HG03045 (cell line): ENCODE results near the gene HPSE2.
"Not testable (repeated sequence)": the region's sequence is repeated elsewhere in the genome, so short reads cannot be mapped to it uniquely, and the experiment has no call there.

Experiments used
- ATAC-seq: cut with Tn5 transposase; IDR thresholded peaks from one replicate; pipeline ENCODE4 v1.9.1; 2021; ENCODE audit warnings: mild to moderate bottlenecking, moderate library complexity; ENCODE audit not compliant: unreplicated experiment

The HPSE2 gene

DNA sequence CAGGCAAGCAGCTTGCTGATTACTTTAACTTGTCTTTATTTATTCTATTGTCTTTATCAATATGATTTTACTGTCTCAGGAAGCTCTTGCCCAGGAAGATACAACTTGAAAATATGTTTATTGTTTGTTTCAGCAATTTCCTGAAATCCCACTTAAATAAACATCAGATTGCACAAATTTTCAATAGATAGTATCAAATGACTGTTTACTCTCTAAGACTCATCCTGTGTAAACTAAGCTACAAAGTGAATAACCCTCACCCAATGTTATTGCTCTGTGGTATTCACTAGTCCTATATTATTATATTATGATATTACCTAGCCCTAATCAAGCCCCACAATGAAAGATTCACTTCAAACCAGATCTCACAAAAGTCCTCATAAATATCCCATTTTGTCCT is 658.5 kb downstream of the HPSE2 start:
- ATAC-seq = no peak

- no peak for ATAC-seq
Measured at GRCh38 chr10:98576096-98576495, 659.6 kb downstream of the HPSE2 start.

DNA sequence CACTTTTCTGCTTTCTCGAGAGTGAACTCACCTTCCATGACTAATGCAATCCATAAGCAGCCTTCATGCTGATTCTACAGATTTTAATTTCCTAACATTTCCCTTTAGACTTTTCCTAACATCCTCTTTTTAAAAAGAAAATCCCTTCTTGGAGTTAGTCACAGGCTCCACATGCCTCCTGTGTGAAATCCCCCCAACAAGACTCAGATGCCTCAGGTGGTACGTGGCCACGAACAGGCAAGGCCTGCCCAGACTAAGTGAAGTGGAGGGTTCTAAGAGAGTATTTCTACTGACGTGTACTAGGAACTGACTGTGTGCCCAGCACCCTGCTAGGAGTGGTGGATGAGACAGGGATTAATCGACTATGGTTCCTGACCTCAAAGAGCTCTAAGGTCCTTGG is 663.1 kb downstream of the HPSE2 start:
- no peak for ATAC-seq

- ATAC-seq = no peak
Measured at GRCh38 chr10:98570834-98571233, 664.8 kb downstream of the HPSE2 start.

GRCh38 chr10:98569853-98570252 is 665.8 kb downstream of the HPSE2 start:
- no peak for ATAC-seq

GRCh38 chr10:98568551-98568950 is 667.1 kb downstream of the HPSE2 start:
- no peak for ATAC-seq

DNA sequence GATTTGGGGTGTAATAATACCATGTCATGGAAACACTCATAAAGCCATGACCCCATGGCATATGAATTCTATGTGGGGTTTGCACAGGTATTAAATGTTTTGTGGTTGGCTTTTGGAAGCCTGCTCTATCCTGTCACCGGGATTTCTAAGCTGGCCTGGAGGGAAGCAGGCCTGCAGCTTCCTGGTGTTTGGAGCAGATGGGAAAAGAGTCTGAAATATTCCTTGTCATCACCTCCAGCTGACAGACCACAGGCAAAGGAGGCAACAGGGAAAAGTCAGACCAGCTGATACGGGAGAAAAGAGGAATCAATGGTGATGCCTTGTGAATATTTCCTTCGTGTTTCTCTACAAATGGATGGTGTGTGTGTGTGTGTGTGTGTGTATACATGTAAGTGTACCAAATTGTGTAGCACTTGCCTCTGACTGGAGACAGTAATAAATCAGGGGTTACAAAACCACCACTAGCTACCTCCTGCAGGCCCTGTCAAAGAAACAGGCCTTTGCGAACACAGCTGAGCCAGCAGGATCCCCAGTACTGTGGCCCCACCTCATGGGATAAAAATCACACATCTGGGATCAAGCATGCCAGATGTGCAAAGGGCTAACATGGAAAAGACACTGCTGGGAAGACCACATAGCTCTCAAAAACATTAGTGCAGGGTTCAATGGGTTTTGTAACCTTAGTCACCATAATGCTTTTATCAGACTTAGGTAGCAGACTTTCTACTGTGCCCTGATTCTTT is 668.1 kb downstream of the HPSE2 start:
- no peak for ATAC-seq

DNA sequence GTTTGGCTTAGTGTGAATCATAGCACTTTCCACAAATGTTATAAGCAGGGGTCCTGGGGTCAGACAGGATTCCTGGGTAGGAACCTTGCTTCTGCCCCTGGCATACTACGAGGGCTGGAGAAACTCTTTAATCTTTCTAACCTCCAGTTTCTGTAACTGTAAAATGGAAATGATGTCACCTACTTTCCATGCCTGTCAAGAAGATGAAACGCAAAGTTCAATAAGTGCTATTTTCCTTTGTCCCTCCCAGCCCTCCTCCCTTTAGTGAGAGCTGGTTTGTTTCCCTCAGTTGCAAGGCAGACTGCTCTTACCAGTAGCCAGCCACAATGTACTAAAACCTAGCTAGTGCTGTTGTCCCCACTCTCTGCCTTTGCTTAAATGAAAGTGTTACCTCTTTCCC is 671.8 kb downstream of the HPSE2 start:
- ATAC-seq = no peak

DNA sequence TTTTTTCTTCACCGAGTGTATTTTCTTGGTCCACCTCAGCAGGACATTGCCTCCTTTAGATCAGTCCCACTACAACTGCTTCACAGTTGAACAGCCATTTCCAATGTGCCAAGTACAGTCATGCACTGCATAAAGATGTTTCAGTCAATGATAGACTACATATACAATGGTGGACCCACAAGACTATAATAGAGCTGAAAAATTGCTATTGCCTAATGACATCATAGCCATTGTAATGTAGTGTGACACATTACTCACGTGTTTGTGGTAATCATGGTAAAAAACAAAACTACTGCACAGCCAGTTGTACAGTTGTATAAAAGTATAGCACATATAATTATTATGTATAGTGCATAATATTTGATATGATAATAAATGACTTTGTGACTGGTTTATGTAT is 675.1 kb downstream of the HPSE2 start:
- ATAC-seq = no peak

- no peak for ATAC-seq
Measured at GRCh38 chr10:98556061-98556460, 679.6 kb downstream of the HPSE2 start.

DNA sequence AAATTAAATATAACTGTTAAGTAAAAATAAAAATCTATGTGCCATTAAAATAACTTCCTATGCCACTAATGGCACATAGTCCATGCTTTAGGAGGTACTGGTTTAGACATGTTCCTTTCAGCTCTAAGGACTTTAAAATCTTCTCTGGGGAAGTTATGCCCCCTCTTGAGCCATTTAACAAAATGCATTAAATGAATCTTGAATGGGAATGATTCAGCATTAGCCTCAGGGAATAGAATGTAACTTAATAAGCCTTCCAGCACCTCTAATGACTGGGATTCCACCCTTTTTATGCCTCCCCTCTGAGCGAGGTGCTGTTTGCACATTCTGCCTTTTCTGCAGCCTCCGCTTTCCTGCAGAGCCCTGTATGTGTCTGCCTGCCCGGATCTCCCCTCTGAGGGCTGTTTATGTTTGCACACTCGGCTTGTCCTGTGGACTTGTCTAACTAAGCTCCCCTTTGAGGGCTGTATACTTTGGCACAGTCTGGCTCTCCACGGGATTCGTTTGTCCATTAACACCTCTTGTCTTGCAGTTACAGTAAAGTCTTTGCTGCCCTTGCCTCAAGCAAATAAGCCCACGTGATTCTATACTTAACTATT is 680.5 kb downstream of the HPSE2 start:
- ATAC-seq = no peak

- not testable (repeated sequence) for ATAC-seq
Measured at GRCh38 chr10:98541561-98541960, 694.1 kb downstream of the HPSE2 start.

- no peak for ATAC-seq
Measured at GRCh38 chr10:98539578-98539977, 696.1 kb downstream of the HPSE2 start.

DNA sequence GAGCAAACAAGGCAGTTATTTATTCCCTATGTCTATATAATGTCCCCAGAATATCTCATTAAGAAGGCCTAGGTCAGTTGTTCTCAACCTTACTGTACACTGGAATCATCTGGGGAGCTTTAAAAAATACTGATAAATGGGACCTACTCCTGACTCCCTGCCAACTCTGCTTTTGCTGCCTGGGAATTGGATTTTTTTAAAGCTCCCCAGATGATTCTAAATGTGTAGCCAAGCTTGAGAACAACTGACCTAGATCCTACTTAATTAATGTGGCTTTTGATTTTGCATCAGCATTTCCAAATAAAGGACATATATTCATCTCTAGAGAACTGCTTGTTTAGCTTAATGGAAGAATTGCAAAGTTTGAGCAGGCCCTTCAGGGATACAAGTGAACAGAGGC is 697.2 kb downstream of the HPSE2 start:
- ATAC-seq = no peak

DNA sequence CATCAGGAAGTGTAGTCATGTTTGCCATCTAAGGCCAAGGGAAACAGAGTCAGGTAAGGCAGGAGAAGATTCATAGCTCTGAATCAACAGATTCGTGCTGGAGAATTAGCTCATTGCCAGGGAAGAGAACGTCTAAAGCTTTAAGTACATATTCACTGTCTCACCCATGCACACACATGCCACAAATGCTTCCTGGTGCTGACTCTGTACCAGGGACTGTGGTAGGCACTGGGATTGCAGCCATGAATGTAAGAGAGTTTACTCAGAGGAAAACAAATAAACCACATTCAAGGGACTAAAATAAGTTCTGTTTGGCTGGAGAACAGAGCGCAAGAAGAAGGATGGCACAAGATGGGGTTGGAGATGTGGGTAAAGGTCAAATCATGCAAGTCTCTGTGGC is 699.1 kb downstream of the HPSE2 start:
- no peak for ATAC-seq

DNA sequence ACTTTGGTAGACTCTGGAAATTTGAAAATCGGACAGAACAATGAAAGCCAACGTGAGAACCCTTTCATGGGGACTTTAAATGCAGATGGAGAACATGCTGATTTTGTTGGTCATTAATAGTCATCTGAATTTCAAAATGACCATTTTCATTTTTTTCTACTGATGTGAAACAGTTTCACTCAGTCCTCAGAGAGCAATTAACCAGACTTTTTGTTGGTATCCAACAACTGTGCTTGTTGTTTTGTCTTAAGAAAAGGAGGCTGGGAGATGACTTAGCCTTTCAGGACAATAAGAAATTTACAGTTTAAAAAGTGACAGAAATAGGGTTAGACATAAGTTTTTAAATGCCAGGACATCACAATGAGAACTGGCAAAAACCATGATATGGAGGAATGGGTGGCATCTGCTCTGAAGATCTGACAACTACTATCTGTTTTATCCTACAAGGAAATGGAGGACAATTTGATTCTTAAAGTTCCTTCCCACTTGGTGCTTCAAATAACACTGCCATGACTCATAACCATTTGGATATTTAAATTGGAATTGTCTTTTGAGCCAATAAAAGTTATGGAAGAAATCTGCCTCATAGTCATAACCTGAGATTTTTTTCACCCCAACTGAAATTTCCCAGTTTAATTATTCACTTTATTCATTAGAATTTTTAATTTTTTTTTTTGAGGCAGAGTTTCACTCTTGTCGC is 701.8 kb downstream of the HPSE2 start:
- no peak for ATAC-seq

- ATAC-seq = no peak
Measured at GRCh38 chr10:98533241-98533640, 702.4 kb downstream of the HPSE2 start.

DNA sequence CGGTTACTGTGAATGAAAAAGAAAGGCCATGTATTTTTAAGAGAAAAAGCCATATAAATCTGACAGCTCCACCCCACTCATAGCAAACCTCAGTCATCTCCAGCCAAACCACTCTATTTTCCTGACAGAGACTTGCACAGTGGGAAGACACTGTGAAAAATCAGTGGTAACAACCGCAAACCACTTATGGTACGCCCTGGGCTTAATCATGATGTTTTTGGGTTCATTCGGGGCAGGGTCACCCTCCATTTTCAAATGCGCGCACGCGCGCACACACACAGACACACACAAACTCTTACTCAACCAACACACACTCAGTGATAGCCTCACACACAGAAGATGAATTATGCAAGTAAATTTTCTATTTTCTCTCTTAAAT is 706.9 kb downstream of the HPSE2 start:
- ATAC-seq = no peak

DNA sequence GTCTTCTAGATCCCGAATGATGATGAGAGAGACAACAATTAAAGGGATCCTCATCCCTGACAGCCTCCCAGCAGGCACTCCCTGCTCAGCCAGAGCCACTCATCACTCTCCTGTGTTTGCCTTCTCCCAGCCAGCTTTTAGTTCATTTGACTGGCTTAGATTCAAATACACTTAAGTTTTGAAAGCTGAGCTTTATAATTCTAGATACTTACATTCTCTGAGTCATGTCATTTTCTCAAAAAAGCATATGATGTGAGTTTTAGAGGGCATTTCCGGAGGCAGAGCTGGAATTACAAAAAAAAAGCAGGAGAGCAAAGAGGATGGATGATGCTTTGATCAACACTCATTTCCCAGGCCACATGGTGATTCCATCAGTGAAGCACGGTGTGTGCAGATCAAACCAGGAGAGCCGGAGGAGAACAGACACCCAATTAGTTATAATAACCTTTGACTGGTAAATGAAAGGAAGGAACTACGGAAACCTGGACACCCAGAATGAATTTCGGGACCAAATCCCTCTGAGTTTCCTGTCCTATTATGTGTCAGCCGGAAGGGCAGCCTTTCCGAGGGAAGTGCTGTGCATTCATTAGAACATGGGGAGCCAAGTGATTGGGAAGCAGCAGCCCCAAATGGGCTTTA is 707.4 kb downstream of the HPSE2 start:
- no peak for ATAC-seq

DNA sequence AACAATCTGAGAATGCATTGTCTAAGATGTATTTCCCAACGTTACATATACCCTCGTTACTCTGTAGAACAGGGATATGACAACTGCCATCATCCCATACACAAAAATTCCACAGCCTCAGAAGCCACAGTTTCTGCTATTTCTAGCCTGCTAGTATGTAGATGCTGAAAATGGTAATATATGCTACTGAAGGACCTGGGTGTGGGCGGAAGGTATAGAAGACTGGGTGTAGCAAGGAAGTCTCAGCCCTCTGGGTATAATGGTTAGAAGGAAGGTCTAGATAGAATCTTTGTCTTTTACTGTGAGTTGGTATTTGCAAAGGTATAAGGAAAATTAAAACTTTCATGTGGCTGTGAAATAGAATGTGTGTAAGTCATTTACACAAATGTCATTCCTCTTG is 709.7 kb downstream of the HPSE2 start:
- ATAC-seq = no peak

DNA sequence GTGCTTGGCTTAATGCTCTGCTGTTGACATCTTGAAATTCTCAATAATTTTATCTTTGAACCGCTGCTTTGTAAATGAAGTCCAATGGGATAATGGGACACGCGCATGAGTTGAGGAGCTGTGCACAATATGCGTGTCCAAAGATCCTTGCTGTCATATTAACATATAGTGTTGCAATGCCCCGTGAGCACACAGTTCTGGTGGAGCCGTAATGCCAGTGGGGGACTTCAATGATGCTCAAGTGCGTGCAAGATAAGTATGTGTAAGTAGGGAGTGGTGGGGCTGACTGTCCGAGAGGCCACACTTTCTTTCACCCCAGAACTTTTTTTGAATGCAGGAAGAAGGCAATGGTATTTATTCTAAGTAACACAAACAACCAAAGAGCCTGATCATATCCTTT is 711.5 kb downstream of the HPSE2 start:
- ATAC-seq = no peak

- no peak for ATAC-seq
Measured at GRCh38 chr10:98519841-98520240, 715.8 kb downstream of the HPSE2 start.
